ENCODE data around the gene ZC3H14. TPM values are rescaled to one million over a fixed set of nuclear protein-coding genes. Genes with fewer than 3 reads are reported as not detected.

Gene ZC3H14
- total and polyA plus RNA-seq, 9 of the 15 experiments (the other 6 are each of a cell fraction or from before 2014, with no cell fraction given) = 21.1 to 109 (median 45.3) TPM

DNA sequence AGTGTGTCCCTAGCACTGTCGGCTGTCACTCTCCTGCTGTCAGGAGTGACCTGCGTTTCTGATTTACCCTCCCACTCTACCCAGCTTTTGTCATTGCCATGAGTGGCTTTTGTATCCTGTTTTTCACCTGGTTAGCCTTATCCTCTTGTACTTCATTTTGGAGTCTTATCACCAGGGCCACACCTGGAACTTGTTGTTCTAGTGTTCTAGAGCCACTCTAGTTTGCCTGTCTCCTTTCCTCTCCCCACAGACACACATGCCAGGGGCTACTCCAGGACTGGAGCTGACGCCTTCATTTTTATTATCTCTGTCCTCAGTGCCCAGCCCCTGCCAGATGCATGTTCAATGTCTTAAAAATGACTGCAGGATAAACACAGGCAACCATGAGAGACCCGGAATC is 34.2 kb downstream of the ZC3H14 start (continued):
- TF ChIP-seq POLR2H (tag; IDR thresholded peaks at IDR 0.05; ENCODE audit: low read depth) (no peak), HNRNPL (IDR thresholded peaks at IDR 0.05; ENCODE audit: low read depth, low read length) (no peak), NFIC (IDR thresholded peaks at IDR 0.05) (no peak), SLC30A9 (CRISPR knock-in tag; IDR thresholded peaks at IDR 0.05) (no peak), TRIM24 (IDR thresholded peaks at IDR 0.05) (no peak)
- TF ChIP-seq, protein P1, sequence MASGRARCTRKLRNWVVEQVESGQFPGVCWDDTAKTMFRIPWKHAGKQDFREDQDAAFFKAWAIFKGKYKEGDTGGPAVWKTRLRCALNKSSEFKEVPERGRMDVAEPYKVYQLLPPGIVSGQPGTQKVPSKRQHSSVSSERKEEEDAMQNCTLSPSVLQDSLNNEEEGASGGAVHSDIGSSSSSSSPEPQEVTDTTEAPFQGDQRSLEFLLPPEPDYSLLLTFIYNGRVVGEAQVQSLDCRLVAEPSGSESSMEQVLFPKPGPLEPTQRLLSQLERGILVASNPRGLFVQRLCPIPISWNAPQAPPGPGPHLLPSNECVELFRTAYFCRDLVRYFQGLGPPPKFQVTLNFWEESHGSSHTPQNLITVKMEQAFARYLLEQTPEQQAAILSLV (tag; IDR thresholded peaks at IDR 0.05) = no peak
- TF ChIP-seq, protein P2, sequence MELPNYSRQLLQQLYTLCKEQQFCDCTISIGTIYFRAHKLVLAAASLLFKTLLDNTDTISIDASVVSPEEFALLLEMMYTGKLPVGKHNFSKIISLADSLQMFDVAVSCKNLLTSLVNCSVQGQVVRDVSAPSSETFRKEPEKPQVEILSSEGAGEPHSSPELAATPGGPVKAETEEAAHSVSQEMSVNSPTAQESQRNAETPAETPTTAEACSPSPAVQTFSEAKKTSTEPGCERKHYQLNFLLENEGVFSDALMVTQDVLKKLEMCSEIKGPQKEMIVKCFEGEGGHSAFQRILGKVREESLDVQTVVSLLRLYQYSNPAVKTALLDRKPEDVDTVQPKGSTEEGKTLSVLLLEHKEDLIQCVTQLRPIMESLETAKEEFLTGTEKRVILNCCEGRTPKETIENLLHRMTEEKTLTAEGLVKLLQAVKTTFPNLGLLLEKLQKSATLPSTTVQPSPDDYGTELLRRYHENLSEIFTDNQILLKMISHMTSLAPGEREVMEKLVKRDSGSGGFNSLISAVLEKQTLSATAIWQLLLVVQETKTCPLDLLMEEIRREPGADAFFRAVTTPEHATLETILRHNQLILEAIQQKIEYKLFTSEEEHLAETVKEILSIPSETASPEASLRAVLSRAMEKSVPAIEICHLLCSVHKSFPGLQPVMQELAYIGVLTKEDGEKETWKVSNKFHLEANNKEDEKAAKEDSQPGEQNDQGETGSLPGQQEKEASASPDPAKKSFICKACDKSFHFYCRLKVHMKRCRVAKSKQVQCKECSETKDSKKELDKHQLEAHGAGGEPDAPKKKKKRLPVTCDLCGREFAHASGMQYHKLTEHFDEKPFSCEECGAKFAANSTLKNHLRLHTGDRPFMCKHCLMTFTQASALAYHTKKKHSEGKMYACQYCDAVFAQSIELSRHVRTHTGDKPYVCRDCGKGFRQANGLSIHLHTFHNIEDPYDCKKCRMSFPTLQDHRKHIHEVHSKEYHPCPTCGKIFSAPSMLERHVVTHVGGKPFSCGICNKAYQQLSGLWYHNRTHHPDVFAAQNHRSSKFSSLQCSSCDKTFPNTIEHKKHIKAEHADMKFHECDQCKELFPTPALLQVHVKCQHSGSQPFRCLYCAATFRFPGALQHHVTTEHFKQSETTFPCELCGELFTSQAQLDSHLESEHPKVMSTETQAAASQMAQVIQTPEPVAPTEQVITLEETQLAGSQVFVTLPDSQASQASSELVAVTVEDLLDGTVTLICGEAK (IDR thresholded peaks at IDR 0.05) = no peak
- TF ChIP-seq, protein P2 (CRISPR knock-in tag; IDR thresholded peaks at IDR 0.05) = no peak

Data from K562 (cell line).